GM23248 (cell line): Measurements from ENCODE around the gene PDPR. TPM values are rescaled to one million over a fixed set of nuclear protein-coding genes. Genes with fewer than 3 reads are reported as not detected.
"Not testable (repeated sequence)": the region's sequence is repeated elsewhere in the genome, so short reads cannot be mapped to it uniquely, and the experiment has no call there.

ENCODE experiments used
- DNase-seq: peaks from one replicate; pipeline ENCODE4 v3.0.0-alpha.2; 2015
- H2AFZ ChIP-seq: fragments of 200-600 bp; sonication (generic); 2 replicates; pipeline ENCODE4 v1.6.1; 2016; ENCODE audit warnings: antibody characterized with exemption
- H3F3A ChIP-seq: fragments of 200-600 bp; sonication (generic); 2 replicates; pipeline ENCODE4 v1.6.1; 2016; ENCODE audit warnings: mild to moderate bottlenecking, antibody characterized with exemption, mixed run types; ENCODE audit not compliant: insufficient read depth
- H3K27ac ChIP-seq: fragments of 200-600 bp; sonication (generic); 2 replicates; pipeline ENCODE4 v1.5.1; 2016; ENCODE audit warnings: mild to moderate bottlenecking
- H3K27me3 ChIP-seq: fragments of 200-600 bp; sonication (generic); replicated peaks from 2 replicates; pipeline ENCODE4 v1.6.1; 2016; ENCODE audit warnings: mild to moderate bottlenecking; ENCODE audit not compliant: insufficient read depth
- H3K36me3 ChIP-seq: fragments of 200-600 bp; sonication (generic); 2 replicates; pipeline ENCODE4 v1.6.1; 2016; ENCODE audit warnings: low read depth, mild to moderate bottlenecking
- H3K4me1 ChIP-seq: fragments of 200-600 bp; sonication (generic); 2 replicates; pipeline ENCODE4 v1.6.1; 2016; ENCODE audit warnings: mild to moderate bottlenecking; ENCODE audit not compliant: insufficient read depth
- H3K4me2 ChIP-seq: fragments of 200-600 bp; sonication (generic); one replicate; pipeline ENCODE4 v1.6.1; 2016; ENCODE audit warnings: mild to moderate bottlenecking; ENCODE audit not compliant: unreplicated experiment
- H3K4me3 ChIP-seq: fragments of 200-600 bp; sonication (generic); 2 replicates; pipeline ENCODE4 v1.5.1; 2016; ENCODE audit warnings: mild to moderate bottlenecking
- H3K79me2 ChIP-seq: fragments of 200-600 bp; sonication (generic); 2 replicates; pipeline ENCODE4 v1.6.1; 2016; ENCODE audit warnings: mild to moderate bottlenecking; ENCODE audit not compliant: insufficient read depth
- H3K9ac ChIP-seq: fragments of 200-600 bp; sonication (generic); 2 replicates; pipeline ENCODE4 v1.6.1; 2016; ENCODE audit warnings: mild to moderate bottlenecking
- H3K9me2 ChIP-seq: fragments of 200-600 bp; sonication (generic); 2 replicates; pipeline ENCODE4 v1.6.1; 2016; ENCODE audit warnings: mixed run types, mild to moderate bottlenecking, moderate library complexity; ENCODE audit not compliant: insufficient read depth
- H3K9me3 ChIP-seq: fragments of 200-600 bp; sonication (generic); one replicate; pipeline ENCODE4 v1.6.1; 2017; ENCODE audit warnings: low read depth
- H4K20me1 ChIP-seq: fragments of 200-600 bp; sonication (generic); 2 replicates; pipeline ENCODE4 v1.6.0; 2016; ENCODE audit not compliant: insufficient read depth
- WGBS, 2 experiments: methylation state at CpG; one replicate each; pipeline ENCODE4 v1.1.6; 2015 to 2017; ENCODE audit warnings: low lambda C conversion rate in 2 of 2, low coverage in 1 of 2; ENCODE audit errors: missing lambda C conversion rate in 2 of 2; 5-methylcytosine and 5-hydroxymethylcytosine counted together
- in situ Hi-C: fragments of 300-500 bp; cut with MboI; formaldehyde crosslinking; loops from 2 replicates; pipeline ENCODE4 v1.15.0; 2020
- polyA plus RNA-seq: library from polyadenylated mRNA; unstranded; fragments of >200 nt; fragmentation: Nextera tagmentation; extraction: Ambion mirVana; gene quantifications from 2 replicates; pipeline ENCODE4 v1.2.1, GENCODE V29; 2016
- total RNA-seq: library from RNA; depleted of rRNA; stranded (reverse); fragments of >200 nt; shearing (Covaris generic); gene quantifications from 2 replicates; pipeline ENCODE4 v1.2.3, GENCODE V29; 2014

Gene PDPR
- total and polyA plus RNA-seq, 2 experiments from 2014 or later = 5.3 to 8.6 TPM

DNA sequence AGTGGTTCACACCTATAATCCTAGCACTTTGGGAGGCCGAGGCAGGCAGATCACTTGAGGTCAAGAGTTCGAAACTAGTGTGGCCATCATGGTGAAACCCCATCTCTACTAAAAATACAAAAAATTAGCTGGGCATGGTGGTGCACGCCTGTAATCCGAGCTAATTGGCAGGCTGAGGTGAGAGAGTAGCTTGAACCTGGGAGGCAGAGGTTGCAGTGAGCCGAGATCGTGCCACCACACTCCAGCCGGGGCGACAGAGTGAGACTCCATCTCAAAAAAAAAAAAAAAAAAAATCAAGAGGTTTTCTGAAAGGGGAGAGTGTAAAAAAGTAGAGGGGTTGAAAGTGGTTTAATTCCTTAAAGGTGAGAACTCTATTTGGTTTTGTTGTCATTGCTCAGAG lies 21.7 kb downstream of the PDPR start:
- H3K9ac ChIP-seq, H3K79me2 ChIP-seq, H3K4me3 ChIP-seq, H3K27me3 ChIP-seq, H3F3A ChIP-seq, H3K4me1 ChIP-seq, DNase-seq, H2AFZ ChIP-seq, H3K9me3 ChIP-seq, in situ Hi-C loops, H3K9me2 ChIP-seq, H4K20me1 ChIP-seq, H3K27ac ChIP-seq, H3K4me2 ChIP-seq: not testable (repeated sequence)
- H3K36me3 ChIP-seq = peaks cover 20% of the 10 kb centered on the region
- WGBS, 2 experiments = 98% methylated on average over 8 of the region's 8 CpGs

- not testable (repeated sequence) for H3K27me3 ChIP-seq, H3K4me3 ChIP-seq, H3K9me3 ChIP-seq
Observed at GRCh38 chr16:70136595-70136994, 22.5 kb downstream of the PDPR start.

GRCh38 chr16:70142739-70143138 lies 28.6 kb downstream of the PDPR start:
- H4K20me1 ChIP-seq, DNase-seq, H3K9me2 ChIP-seq, H3K9me3 ChIP-seq, H3F3A ChIP-seq, H3K4me3 ChIP-seq, H3K36me3 ChIP-seq, H3K4me1 ChIP-seq, H3K9ac ChIP-seq, H3K79me2 ChIP-seq, H2AFZ ChIP-seq, H3K27ac ChIP-seq, H3K27me3 ChIP-seq, in situ Hi-C loops, H3K4me2 ChIP-seq: not testable (repeated sequence)
- WGBS, 2 experiments = 88 to 91% methylated on average over 10 of the region's 10 CpGs

More at GRCh38 chr16:70136595-70136994, 22.5 kb downstream of the PDPR start:
- H4K20me1 ChIP-seq, DNase-seq, H3K4me1 ChIP-seq, H3K9me2 ChIP-seq, H3K9ac ChIP-seq, H3K27ac ChIP-seq, H2AFZ ChIP-seq, H3K79me2 ChIP-seq, H3K4me2 ChIP-seq, in situ Hi-C loops, H3F3A ChIP-seq: not testable (repeated sequence)
- H3K36me3 ChIP-seq = peaks cover 20% of the 10 kb centered on the region
- 61 to 65% methylated on average over 2 of the region's 2 CpGs for WGBS, 2 experiments

- H2AFZ ChIP-seq, H3K4me1 ChIP-seq, H3K27me3 ChIP-seq, H4K20me1 ChIP-seq, H3K4me3 ChIP-seq, in situ Hi-C loops, H3K36me3 ChIP-seq, H3K4me2 ChIP-seq, H3K79me2 ChIP-seq, H3K27ac ChIP-seq, H3K9me2 ChIP-seq, H3K9me3 ChIP-seq, H3K9ac ChIP-seq, H3F3A ChIP-seq, DNase-seq: not testable (repeated sequence)
- WGBS, 2 experiments = 90 to 91% methylated on average over 9 of the region's 9 CpGs
Observed at GRCh38 chr16:70143231-70143895, 29.2 kb downstream of the PDPR start.

- DNase-seq, in situ Hi-C loops, H3K27me3 ChIP-seq, H3F3A ChIP-seq, H3K4me1 ChIP-seq, H3K4me3 ChIP-seq, H3K79me2 ChIP-seq, H3K4me2 ChIP-seq, H4K20me1 ChIP-seq, H3K27ac ChIP-seq, H3K9ac ChIP-seq, H3K9me3 ChIP-seq, H2AFZ ChIP-seq, H3K9me2 ChIP-seq: not testable (repeated sequence)
- H3K36me3 ChIP-seq = peaks cover 26% of the 10 kb centered on the region; the same call in 1 of the 2 replicates
- 64 to 83% methylated on average over 6 to 11 of the region's 11 CpGs for WGBS, 2 experiments
Observed at GRCh38 chr16:70147853-70148252, 33.7 kb downstream of the PDPR start.

DNA sequence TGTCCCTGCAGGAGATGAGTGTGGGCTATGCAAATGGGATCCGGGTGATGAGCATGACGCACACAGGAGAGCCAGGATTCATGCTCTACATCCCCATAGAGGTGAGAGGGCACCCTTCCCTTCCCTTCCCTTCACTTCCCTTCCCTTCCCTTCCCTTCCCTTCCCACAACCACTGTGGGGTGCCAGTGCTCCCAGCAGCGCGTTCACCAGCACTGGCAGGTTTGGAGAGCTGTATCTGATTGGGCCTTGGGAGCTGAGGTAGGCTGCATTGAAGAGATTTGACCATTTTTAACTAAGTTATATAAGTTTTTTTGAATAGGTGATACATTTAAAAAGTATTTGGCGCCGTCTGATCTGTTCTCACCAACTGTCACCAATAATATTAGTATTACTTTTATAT lies 34.3 kb downstream of the PDPR start:
- H3K4me1 ChIP-seq, H3K9ac ChIP-seq, H3K9me2 ChIP-seq, H3K27ac ChIP-seq, H2AFZ ChIP-seq, H3K27me3 ChIP-seq, in situ Hi-C loops, DNase-seq, H4K20me1 ChIP-seq, H3K9me3 ChIP-seq, H3F3A ChIP-seq, H3K79me2 ChIP-seq, H3K4me3 ChIP-seq, H3K4me2 ChIP-seq: not testable (repeated sequence)
- 93 to 97% methylated on average over 6 of the region's 6 CpGs for WGBS, 2 experiments
- H3K36me3 ChIP-seq = peaks cover 32% of the 10 kb centered on the region; the same call in 1 of the 2 replicates

- H3K79me2 ChIP-seq, H3K9me3 ChIP-seq, H3F3A ChIP-seq, H4K20me1 ChIP-seq, H3K27ac ChIP-seq, in situ Hi-C loops, H3K4me1 ChIP-seq, H3K9me2 ChIP-seq, H3K27me3 ChIP-seq, H3K4me2 ChIP-seq, H3K4me3 ChIP-seq, H3K9ac ChIP-seq, DNase-seq, H2AFZ ChIP-seq: not testable (repeated sequence)
- 91 to 94% methylated on average over 8 of the region's 8 CpGs for whole genome bisulfite sequencing, 2 experiments
- peaks cover 41% of the 10 kb centered on the region; the same call in 1 of the 2 replicates for H3K36me3 ChIP-seq
Observed at GRCh38 chr16:70149296-70149695, 35.2 kb downstream of the PDPR start.
